GM23338 (cell line): ENCODE measurements around the gene SYNE3. TPM values are rescaled to one million over a fixed set of nuclear protein-coding genes. Genes with fewer than 3 reads are reported as not detected.

Experiments
- CREB1 ChIP-seq: fragments of 250-450 bp; sonication (Bioruptor Pico); IDR thresholded peaks from 2 replicates; pipeline ENCODE4 v1.5.0; 2020; ENCODE audit warnings: low read depth, mild to moderate bottlenecking, moderate library complexity
- EZH2 ChIP-seq: fragments of 200-600 bp; sonication (generic); IDR thresholded peaks from one replicate; pipeline ENCODE4 v1.8.0; 2017; ENCODE audit warnings: antibody characterized with exemption, mild to moderate bottlenecking, low read depth; ENCODE audit not compliant: unreplicated experiment
- JUNB ChIP-seq: IDR thresholded peaks from one replicate; pipeline ENCODE4 v1.6.1; 2016; ENCODE audit warnings: antibody characterized with exemption; ENCODE audit not compliant: unreplicated experiment
- polyA plus RNA-seq: library from polyadenylated mRNA; unstranded; fragments of >200 nt; fragmentation: Nextera tagmentation; extraction: Ambion mirVana; gene quantifications from 2 replicates; pipeline ENCODE4 v1.2.1, GENCODE V29; 2016
- total RNA-seq: library from RNA; depleted of rRNA; stranded (reverse); fragments of >200 nt; shearing (Covaris generic); gene quantifications from 2 replicates; pipeline ENCODE4 v1.2.3, GENCODE V29; 2014
- TF ChIP-seq, protein P1 (sequence below): fragments of 250-450 bp; sonication (Bioruptor Pico); IDR thresholded peaks from 2 replicates; pipeline ENCODE4 v1.5.0; 2020; ENCODE audit warnings: mild to moderate bottlenecking, moderate library complexity
- TF ChIP-seq, protein P2 (sequence below): IDR thresholded peaks from one replicate; pipeline ENCODE4 v1.6.1; 2018; ENCODE audit warnings: antibody characterized with exemption; ENCODE audit not compliant: unreplicated experiment
- TF ChIP-seq, protein P3 (sequence below), 2 experiments: fragments of 200-600 bp in 1 of 2; sonication (generic) in 1 of 2; conservative IDR thresholded peaks; 2 replicates each; pipeline versions ENCODE4 v1.5.1 to v1.6.1; 2016 to 2017; ENCODE audit warnings: antibody characterized with exemption in 2 of 2, low read depth in 2 of 2, mild to moderate bottlenecking in 2 of 2, moderate library complexity in 1 of 2

The SYNE3 gene
- total and polyA plus RNA-seq, 2 experiments from 2014 or later: 0.02 to 0.03 TPM

DNA sequence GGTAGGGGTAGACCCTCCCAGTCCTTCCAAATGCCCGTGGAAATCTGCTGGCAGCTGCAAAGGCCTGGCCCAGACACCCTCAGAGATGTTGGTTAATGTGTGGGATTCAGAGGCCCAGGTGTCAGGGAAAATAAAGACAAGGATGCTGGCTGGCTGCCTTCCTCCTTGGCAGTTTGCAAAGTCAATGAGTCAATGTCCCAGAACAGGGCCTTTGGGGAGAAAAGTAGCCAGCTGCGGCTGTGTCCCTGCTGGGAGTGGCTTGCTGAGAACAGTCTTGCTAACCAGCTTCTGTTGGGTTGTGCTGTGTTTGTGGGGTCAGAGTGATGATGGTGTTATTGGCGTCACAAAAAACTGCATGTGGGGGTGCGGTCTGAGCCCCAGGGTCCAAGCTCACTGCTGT, 47.6 kb upstream of the SYNE3 start (continued):
- TF ChIP-seq, protein P1, sequence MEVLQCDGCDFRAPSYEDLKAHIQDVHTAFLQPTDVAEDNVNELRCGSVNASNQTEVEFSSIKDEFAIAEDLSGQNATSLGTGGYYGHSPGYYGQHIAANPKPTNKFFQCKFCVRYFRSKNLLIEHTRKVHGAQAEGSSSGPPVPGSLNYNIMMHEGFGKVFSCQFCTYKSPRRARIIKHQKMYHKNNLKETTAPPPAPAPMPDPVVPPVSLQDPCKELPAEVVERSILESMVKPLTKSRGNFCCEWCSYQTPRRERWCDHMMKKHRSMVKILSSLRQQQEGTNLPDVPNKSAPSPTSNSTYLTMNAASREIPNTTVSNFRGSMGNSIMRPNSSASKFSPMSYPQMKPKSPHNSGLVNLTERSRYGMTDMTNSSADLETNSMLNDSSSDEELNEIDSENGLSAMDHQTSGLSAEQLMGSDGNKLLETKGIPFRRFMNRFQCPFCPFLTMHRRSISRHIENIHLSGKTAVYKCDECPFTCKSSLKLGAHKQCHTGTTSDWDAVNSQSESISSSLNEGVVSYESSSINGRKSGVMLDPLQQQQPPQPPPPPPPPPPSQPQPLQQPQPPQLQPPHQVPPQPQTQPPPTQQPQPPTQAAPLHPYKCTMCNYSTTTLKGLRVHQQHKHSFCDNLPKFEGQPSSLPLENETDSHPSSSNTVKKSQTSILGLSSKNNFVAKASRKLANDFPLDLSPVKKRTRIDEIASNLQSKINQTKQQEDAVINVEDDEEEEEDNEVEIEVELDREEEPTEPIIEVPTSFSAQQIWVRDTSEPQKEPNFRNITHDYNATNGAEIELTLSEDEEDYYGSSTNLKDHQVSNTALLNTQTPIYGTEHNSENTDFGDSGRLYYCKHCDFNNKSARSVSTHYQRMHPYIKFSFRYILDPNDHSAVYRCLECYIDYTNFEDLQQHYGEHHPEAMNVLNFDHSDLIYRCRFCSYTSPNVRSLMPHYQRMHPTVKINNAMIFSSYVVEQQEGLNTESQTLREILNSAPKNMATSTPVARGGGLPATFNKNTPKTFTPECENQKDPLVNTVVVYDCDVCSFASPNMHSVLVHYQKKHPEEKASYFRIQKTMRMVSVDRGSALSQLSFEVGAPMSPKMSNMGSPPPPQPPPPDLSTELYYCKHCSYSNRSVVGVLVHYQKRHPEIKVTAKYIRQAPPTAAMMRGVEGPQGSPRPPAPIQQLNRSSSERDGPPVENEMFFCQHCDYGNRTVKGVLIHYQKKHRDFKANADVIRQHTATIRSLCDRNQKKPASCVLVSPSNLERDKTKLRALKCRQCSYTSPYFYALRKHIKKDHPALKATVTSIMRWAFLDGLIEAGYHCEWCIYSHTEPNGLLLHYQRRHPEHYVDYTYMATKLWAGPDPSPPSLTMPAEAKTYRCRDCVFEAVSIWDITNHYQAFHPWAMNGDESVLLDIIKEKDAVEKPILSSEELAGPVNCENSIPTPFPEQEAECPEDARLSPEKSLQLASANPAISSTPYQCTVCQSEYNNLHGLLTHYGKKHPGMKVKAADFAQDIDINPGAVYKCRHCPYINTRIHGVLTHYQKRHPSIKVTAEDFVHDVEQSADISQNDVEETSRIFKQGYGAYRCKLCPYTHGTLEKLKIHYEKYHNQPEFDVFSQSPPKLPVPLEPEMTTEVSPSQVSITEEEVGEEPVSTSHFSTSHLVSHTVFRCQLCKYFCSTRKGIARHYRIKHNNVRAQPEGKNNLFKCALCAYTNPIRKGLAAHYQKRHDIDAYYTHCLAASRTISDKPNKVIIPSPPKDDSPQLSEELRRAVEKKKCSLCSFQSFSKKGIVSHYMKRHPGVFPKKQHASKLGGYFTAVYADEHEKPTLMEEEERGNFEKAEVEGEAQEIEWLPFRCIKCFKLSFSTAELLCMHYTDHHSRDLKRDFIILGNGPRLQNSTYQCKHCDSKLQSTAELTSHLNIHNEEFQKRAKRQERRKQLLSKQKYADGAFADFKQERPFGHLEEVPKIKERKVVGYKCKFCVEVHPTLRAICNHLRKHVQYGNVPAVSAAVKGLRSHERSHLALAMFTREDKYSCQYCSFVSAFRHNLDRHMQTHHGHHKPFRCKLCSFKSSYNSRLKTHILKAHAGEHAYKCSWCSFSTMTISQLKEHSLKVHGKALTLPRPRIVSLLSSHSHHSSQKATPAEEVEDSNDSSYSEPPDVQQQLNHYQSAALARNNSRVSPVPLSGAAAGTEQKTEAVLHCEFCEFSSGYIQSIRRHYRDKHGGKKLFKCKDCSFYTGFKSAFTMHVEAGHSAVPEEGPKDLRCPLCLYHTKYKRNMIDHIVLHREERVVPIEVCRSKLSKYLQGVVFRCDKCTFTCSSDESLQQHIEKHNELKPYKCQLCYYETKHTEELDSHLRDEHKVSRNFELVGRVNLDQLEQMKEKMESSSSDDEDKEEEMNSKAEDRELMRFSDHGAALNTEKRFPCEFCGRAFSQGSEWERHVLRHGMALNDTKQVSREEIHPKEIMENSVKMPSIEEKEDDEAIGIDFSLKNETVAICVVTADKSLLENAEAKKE (CRISPR knock-in tag): no peak
- TF ChIP-seq EZH2 (no peak), CREB1 (no peak), JUNB (no peak)
- TF ChIP-seq, protein P2, sequence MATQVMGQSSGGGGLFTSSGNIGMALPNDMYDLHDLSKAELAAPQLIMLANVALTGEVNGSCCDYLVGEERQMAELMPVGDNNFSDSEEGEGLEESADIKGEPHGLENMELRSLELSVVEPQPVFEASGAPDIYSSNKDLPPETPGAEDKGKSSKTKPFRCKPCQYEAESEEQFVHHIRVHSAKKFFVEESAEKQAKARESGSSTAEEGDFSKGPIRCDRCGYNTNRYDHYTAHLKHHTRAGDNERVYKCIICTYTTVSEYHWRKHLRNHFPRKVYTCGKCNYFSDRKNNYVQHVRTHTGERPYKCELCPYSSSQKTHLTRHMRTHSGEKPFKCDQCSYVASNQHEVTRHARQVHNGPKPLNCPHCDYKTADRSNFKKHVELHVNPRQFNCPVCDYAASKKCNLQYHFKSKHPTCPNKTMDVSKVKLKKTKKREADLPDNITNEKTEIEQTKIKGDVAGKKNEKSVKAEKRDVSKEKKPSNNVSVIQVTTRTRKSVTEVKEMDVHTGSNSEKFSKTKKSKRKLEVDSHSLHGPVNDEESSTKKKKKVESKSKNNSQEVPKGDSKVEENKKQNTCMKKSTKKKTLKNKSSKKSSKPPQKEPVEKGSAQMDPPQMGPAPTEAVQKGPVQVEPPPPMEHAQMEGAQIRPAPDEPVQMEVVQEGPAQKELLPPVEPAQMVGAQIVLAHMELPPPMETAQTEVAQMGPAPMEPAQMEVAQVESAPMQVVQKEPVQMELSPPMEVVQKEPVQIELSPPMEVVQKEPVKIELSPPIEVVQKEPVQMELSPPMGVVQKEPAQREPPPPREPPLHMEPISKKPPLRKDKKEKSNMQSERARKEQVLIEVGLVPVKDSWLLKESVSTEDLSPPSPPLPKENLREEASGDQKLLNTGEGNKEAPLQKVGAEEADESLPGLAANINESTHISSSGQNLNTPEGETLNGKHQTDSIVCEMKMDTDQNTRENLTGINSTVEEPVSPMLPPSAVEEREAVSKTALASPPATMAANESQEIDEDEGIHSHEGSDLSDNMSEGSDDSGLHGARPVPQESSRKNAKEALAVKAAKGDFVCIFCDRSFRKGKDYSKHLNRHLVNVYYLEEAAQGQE: no peak
- TF ChIP-seq, protein P3, sequence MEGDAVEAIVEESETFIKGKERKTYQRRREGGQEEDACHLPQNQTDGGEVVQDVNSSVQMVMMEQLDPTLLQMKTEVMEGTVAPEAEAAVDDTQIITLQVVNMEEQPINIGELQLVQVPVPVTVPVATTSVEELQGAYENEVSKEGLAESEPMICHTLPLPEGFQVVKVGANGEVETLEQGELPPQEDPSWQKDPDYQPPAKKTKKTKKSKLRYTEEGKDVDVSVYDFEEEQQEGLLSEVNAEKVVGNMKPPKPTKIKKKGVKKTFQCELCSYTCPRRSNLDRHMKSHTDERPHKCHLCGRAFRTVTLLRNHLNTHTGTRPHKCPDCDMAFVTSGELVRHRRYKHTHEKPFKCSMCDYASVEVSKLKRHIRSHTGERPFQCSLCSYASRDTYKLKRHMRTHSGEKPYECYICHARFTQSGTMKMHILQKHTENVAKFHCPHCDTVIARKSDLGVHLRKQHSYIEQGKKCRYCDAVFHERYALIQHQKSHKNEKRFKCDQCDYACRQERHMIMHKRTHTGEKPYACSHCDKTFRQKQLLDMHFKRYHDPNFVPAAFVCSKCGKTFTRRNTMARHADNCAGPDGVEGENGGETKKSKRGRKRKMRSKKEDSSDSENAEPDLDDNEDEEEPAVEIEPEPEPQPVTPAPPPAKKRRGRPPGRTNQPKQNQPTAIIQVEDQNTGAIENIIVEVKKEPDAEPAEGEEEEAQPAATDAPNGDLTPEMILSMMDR (conservative IDR thresholded peaks at IDR 0.05; ENCODE audit: low read depth in 2 of 2): no peak
